Tibial nerve (tissue), 4 donors: ENCODE results near the gene PER1.

Source experiments
- CTCF ChIP-seq, 5 experiments: fragments of 200-600 bp in 3 of 5; fragments of 450-650 bp in 2 of 5; sonication (generic) in 3 of 5; IDR thresholded peaks; one replicate each; pipeline ENCODE4 v1.5.1; 2016 to 2019; ENCODE audit warnings: antibody characterized with exemption in 5 of 5, mild to moderate bottlenecking in 3 of 5, moderate library complexity in 2 of 5
- EP300 ChIP-seq, 2 donors: sonication (generic); formaldehyde crosslinking; IDR thresholded peaks; one replicate each; pipeline ENCODE4 v1.6.1; 2017; ENCODE audit warnings: antibody characterized with exemption in 2 of 2, mild to moderate bottlenecking in 1 of 2
- POLR2A ChIP-seq, 2 donors: fragments of 450-650 bp; IDR thresholded peaks; one replicate each; pipeline ENCODE4 v1.6.1; 2017; ENCODE audit warnings: antibody characterized with exemption in 2 of 2, mild to moderate bottlenecking in 2 of 2, moderate library complexity in 2 of 2

GRCh38 chr17:8091033-8091687 is 61.0 kb downstream of the PER1 start:
- TF ChIP-seq CTCF (IDR thresholded peaks at IDR 0.05) (no peak), EP300 (IDR thresholded peaks at IDR 0.05) (no peak), POLR2A (IDR thresholded peaks at IDR 0.05) (no peak)
